Ovary (tissue), 9 donors: Measurements from ENCODE around the gene TOPAZ1. TPM values are rescaled to one million over a fixed set of nuclear protein-coding genes. Genes with fewer than 3 reads are reported as not detected.

ENCODE experiments used
- DNase-seq, 5 donors: peaks; one replicate each; pipeline ENCODE4 v3.0.0-alpha.2; 2019 to 2020
- H3K27ac ChIP-seq, 2 donors: fragments of 200-600 bp; one replicate each; pipeline versions ENCODE4 v1.5.1 to v1.8.0; 2019 to 2022
- H3K27me3 ChIP-seq: fragments of 200-600 bp; one replicate; pipeline ENCODE4 v1.8.0; 2022
- H3K36me3 ChIP-seq: fragments of 200-600 bp; sonication (generic); one replicate; pipeline ENCODE4 v1.5.1; 2019
- H3K4me1 ChIP-seq: one replicate; pipeline ENCODE4 v1.8.1; 2013; ENCODE audit warnings: mild to moderate bottlenecking, moderate library complexity; ENCODE audit not compliant: insufficient read depth
- H3K4me3 ChIP-seq: fragments of 200-600 bp; sonication (generic); one replicate; pipeline ENCODE4 v1.5.1; 2017
- H3K9me3 ChIP-seq, 2 donors: fragments of 200-600 bp in 1 of 2; sonication (generic) in 1 of 2; one replicate each; pipeline versions ENCODE4 v1.5.1 to v1.8.1; 2013 to 2019; ENCODE audit warnings: mild to moderate bottlenecking in 1 of 2, moderate library complexity in 1 of 2
- CTCF ChIP-seq, 3 donors: fragments of 450-650 bp in 2 of 3; fragments of 200-600 bp in 1 of 3; IDR thresholded peaks; one replicate each; pipeline versions ENCODE4 v1.5.1 to v1.8.0; 2016 to 2022; ENCODE audit warnings: antibody characterized with exemption in 3 of 3, mild to moderate bottlenecking in 1 of 3
- EP300 ChIP-seq: sonication (generic); formaldehyde crosslinking; IDR thresholded peaks from one replicate; pipeline ENCODE4 v1.6.1; 2017; ENCODE audit warnings: antibody characterized with exemption
- POLR2A ChIP-seq: fragments of 450-650 bp; IDR thresholded peaks from one replicate; pipeline ENCODE4 v1.6.1; 2017; ENCODE audit warnings: antibody characterized with exemption, mild to moderate bottlenecking, moderate library complexity
- WGBS, 3 donors: extraction: QIAGEN DNeasy Blood & Tissue Kit in 1 of 3; methylation state at CpG; one replicate each; pipeline versions ENCODE4 v1.1.5 to v1.1.7; 2013 to 2017; 5-methylcytosine and 5-hydroxymethylcytosine counted together
- intact Hi-C, 4 donors: fragments of 100-400 bp; cut with DNase I; formaldehyde crosslinking; loops; one replicate each; pipeline versions ENCODE4 v1.11.0 to v1.15.1; 2022 to 2023
- polyA plus RNA-seq, 2 donors: library from polyadenylated mRNA; stranded (reverse); fragments of 200-250 nt in 1 of 2; fragments of 350-450 nt in 1 of 2; fragmentation: Illumina TruSeq in 1 of 2; extraction: RNeasy Lipid Tissue Mini Kit (QIAGEN cat#74804) in 1 of 2; gene quantifications; one replicate each; pipeline ENCODE4 v1.2.3, GENCODE V29; 2013 to 2014
- total RNA-seq, 7 donors: library from RNA; depleted of rRNA in 2 of 7; stranded (reverse); fragments of >200 nt in 2 of 7; fragmentation: NEBNext Ultra II Directional in 3 of 7; extraction: Animal tissue kit (Norgen Biotek cat#: 25700) in 3 of 7; gene quantifications; one replicate each; pipeline versions ENCODE4 v1.1.0 to v1.2.4, GENCODE V29; 2016 to 2023
- donor health status: DM: no; HTN: no; CAD: no; lungs with moderate emphysema.
- donor health status: DM: no; HTN: no; CAD: no.
- donor health status: Bipolar disorder and iron deficiency.
- donor health status: DM: yes; HTN: yes; CAD: no.
- donor health status: DM: no; HTN: no; CAD: no.
- donor health status: DM: yes; HTN: yes; CAD: no.

The TOPAZ1 gene
- total and polyA plus RNA-seq, 9 donors, result 0.02 TPM; not detected in 8

- intact Hi-C loops, result no loop called here
- Histone ChIP-seq H3K4me3 (no peak overlapping the region), H3K9me3 (no peaks in the 10 kb centered on the region), H3K4me1 (no peaks in the 10 kb centered on the region), H3K27me3 (no peaks in the 10 kb centered on the region), H3K36me3 (no peaks in the 10 kb centered on the region), H3K27ac (no peak overlapping the region)
- TF ChIP-seq CTCF (IDR thresholded peaks at IDR 0.05) (no peak), POLR2A (no peak), EP300 (no peak)
- 58 to 64% (median 61%) methylated on average over 2 of the region's 2 CpGs for WGBS, 3 donors
- DNase-seq, result no peak
These were observed 4.5 kb upstream of the TOPAZ1 start for GRCh38 chr3:44237161-44237560.

GRCh38 chr3:44237665-44238064 is 4.0 kb upstream of the TOPAZ1 start:
- Histone ChIP-seq H3K4me1 (no peaks in the 10 kb centered on the region), H3K9me3 (no peaks in the 10 kb centered on the region), H3K27me3 (no peaks in the 10 kb centered on the region), H3K4me3 (no peak overlapping the region), H3K36me3 (no peaks in the 10 kb centered on the region), H3K27ac (no peak overlapping the region)
- intact Hi-C loops, result no loop called here
- TF ChIP-seq CTCF (IDR thresholded peaks at IDR 0.05) (no peak), EP300 (no peak), POLR2A (no peak)
- DNase-seq, result no peak
- WGBS, 3 donors, result 64 to 86% (median 83%) methylated on average over 3 of the region's 3 CpGs

- Histone ChIP-seq H3K27ac (no peak overlapping the region), H3K4me1 (no peaks in the 10 kb centered on the region), H3K36me3 (no peaks in the 10 kb centered on the region), H3K9me3 (no peaks in the 10 kb centered on the region), H3K4me3 (no peak overlapping the region), H3K27me3 (no peaks in the 10 kb centered on the region)
- TF ChIP-seq EP300 (no peak), POLR2A (no peak), CTCF (IDR thresholded peaks at IDR 0.05) (no peak)
- intact Hi-C loops, result no loop called here
- WGBS, 3 donors, result 29 to 46% (median 37%) methylated on average over 2 of the region's 2 CpGs
- no peak for DNase-seq
These were observed 2.8 kb upstream of the TOPAZ1 start for GRCh38 chr3:44238889-44239288.

- H3K4me3 ChIP-seq, result no peak overlapping the region
- intact Hi-C loops, result no loop called here
- no peaks in the 10 kb centered on the region for H3K9me3 ChIP-seq
- TF ChIP-seq EP300 (no peak), CTCF (IDR thresholded peaks at IDR 0.05) (no peak), POLR2A (no peak)
- H3K36me3 ChIP-seq, result no peaks in the 10 kb centered on the region
- no peak for DNase-seq
- no peak overlapping the region for H3K27ac ChIP-seq
- no peaks in the 10 kb centered on the region for H3K4me1 ChIP-seq
- no peaks in the 10 kb centered on the region for H3K27me3 ChIP-seq
- WGBS, 3 donors, result 90 to 93% (median 92%) methylated on average over 1 of the region's 1 CpG
These were observed 1.6 kb upstream of the TOPAZ1 start for GRCh38 chr3:44240061-44240460.

- Histone ChIP-seq H3K27me3 (no peaks in the 10 kb centered on the region), H3K9me3 (no peaks in the 10 kb centered on the region), H3K4me1 (no peaks in the 10 kb centered on the region), H3K27ac (no peak overlapping the region), H3K36me3 (no peaks in the 10 kb centered on the region), H3K4me3 (no peak overlapping the region)
- intact Hi-C loops, result no loop called here
- TF ChIP-seq POLR2A (no peak), CTCF (IDR thresholded peaks at IDR 0.05) (no peak), EP300 (no peak)
- no peak for DNase-seq
- 83 to 89% (median 85%) methylated on average over 3 of the region's 3 CpGs for WGBS, 3 donors
These were observed 1.0 kb downstream of the TOPAZ1 start for GRCh38 chr3:44242721-44243120.
